H1 (cell line): Measurements from ENCODE around the gene IQSEC3.

Experiments used
- BCL11A ChIP-seq, 2 experiments: IDR thresholded peaks; one replicate each; pipeline ENCODE4 v1.6.1; 2011; ENCODE audit warnings: low read depth in 2 of 2, low read length in 2 of 2, mild to moderate bottlenecking in 2 of 2
- CTCF ChIP-seq, 3 experiments: IDR thresholded peaks; 1 replicate in 2 of 3; 2 replicates in 1 of 3; pipeline versions ENCODE4 v1.5.1 to v1.6.1; 2011; ENCODE audit warnings: low read length in 3 of 3, mild to moderate bottlenecking in 3 of 3, inconsistent platforms in 2 of 3, low read depth in 1 of 3, moderate library complexity in 1 of 3; ENCODE audit not compliant: insufficient read depth in 1 of 3; ENCODE audit errors: control extremely low read depth in 1 of 3
- EZH2 ChIP-seq: fragments of 200-600 bp; sonication (generic); IDR thresholded peaks from 2 replicates; pipeline ENCODE4 v1.7.1; 2012; ENCODE audit warnings: low read depth, mild to moderate bottlenecking, moderate library complexity, low read length, inconsistent platforms; ENCODE audit not compliant: severe bottlenecking
- KDM4A ChIP-seq: IDR thresholded peaks from one replicate; pipeline ENCODE4 v1.7.1; 2012; ENCODE audit warnings: low read depth, mild to moderate bottlenecking, moderate library complexity, low read length, inconsistent platforms; ENCODE audit not compliant: severe bottlenecking
- POLR2AphosphoS5 ChIP-seq: IDR thresholded peaks from 2 replicates; pipeline ENCODE4 v1.6.1; 2011; ENCODE audit warnings: low read depth, low read length

GRCh38 chr12:210277-211141 is 143.9 kb downstream of the IQSEC3 start:
- TF ChIP-seq CTCF (IDR thresholded peaks at IDR 0.05; ENCODE audit: control extremely low read depth in 1 of 3, insufficient read depth in 1 of 3, low read depth in 1 of 3, low read length in 3 of 3): no peak
- no peak for TF ChIP-seq EZH2
- TF ChIP-seq BCL11A (IDR thresholded peaks at IDR 0.05; ENCODE audit: low read depth in 2 of 2, low read length in 2 of 2): no peak
- no peak for TF ChIP-seq POLR2AphosphoS5
- no peak for TF ChIP-seq KDM4A
